ENCODE data around the gene FABP6. TPM values are rescaled to one million over a fixed set of nuclear protein-coding genes. Genes with fewer than 3 reads are reported as not detected.

The FABP6 gene
- total RNA-seq, 1 experiment from 2014 or later: 0.20 TPM

DNA sequence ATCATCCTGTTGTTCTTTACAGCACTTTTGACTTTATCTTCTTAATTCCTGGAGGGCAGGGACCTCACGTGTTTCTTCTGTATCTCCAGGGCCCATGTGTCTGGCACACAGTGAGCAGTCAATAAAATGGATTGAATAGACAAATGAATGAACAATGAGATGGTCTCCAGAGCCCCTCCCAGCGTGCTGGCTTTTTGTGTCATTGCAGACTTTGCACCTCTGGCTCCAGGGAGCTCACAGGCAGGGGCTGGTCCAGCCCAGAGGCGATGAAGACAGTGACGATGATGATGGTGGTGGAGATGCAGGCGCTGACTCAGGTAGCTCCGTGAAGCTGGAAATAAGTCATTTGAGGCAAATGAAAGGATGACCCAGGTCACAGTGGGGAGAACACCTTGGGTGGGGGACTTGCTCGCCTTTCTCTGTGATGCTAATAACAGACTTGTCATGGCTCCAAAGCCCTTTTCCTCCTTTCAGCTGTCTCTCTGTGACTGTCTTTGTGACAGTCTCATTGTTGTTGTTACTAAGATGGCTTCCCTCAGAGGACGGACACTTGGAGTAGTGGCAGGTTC is 30.4 kb upstream of the FABP6 start:
- Histone ChIP-seq H3K4me1 (peaks cover 7% of the 10 kb centered on the region), H3K27ac (no peak overlapping the region), H3K36me3 (no peaks in the 10 kb centered on the region), H3K27me3 (no peaks in the 10 kb centered on the region), H3K9me3 (replicated peaks) (no peaks in the 10 kb centered on the region), H3K4me3 (peak overlapping the region; percentile 66)
- DNase-seq: no peak

DNA sequence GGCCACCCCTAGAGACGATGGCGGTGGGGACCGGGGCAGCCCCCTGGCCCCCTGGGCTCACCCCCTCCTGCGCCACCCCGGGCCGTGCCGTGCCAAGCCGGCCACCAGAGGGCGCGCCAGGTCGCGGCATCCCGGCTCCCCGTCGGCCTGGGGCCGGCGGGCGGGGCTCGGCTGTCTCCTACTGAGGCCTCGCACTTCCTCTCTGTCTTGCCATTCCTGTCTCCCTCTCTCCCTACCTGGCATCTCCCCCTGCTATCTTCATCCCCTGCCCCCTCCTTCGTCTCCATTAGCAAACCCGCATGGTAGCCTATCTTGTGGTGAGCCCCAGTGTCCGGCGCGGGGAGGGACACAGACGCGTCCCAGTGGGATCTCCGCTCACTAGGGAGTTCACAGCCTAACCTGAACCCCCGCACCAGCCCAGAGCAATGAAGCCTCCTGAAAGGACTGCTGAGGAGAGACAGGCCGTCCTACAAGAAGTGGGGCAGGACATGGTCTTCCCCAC is 29.8 kb upstream of the FABP6 start:
- no peak overlapping the region for H3K27ac ChIP-seq
- no peaks in the 10 kb centered on the region for H3K27me3 ChIP-seq
- peaks cover 7% of the 10 kb centered on the region for H3K4me1 ChIP-seq
- DNase-seq: peak; percentile 64 to 81
- peak overlapping the region; percentile 66 for H3K4me3 ChIP-seq
- no peaks in the 10 kb centered on the region for H3K9me3 ChIP-seq (replicated peaks)
- H3K36me3 ChIP-seq: no peaks in the 10 kb centered on the region

DNA sequence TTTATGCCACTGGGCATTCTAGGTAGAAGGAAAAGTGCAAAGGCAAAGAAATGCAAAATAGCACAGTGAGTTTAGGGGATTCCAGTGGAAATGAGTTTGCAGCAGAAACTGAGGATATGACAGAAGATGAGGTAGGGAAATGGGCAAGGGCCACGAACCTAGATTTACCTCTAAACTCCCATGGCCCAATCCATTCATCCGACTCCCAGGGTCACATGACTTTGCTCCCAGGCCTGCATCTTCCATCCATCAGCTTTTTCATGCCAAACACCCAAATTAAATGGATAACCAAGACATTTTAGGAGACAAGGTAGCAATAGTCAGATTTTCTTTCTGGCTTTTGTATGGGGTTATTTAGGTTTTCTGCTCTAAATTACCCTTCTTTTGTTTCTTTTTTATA is 22.2 kb upstream of the FABP6 start:
- Histone ChIP-seq H3K9me3 (replicated peaks) (no peaks in the 10 kb centered on the region), H3K36me3 (no peaks in the 10 kb centered on the region), H3K4me1 (no peaks in the 10 kb centered on the region), H3K27me3 (no peaks in the 10 kb centered on the region), H3K4me3 (no peak overlapping the region), H3K27ac (no peak overlapping the region)
- DNase-seq: no peak

DNA sequence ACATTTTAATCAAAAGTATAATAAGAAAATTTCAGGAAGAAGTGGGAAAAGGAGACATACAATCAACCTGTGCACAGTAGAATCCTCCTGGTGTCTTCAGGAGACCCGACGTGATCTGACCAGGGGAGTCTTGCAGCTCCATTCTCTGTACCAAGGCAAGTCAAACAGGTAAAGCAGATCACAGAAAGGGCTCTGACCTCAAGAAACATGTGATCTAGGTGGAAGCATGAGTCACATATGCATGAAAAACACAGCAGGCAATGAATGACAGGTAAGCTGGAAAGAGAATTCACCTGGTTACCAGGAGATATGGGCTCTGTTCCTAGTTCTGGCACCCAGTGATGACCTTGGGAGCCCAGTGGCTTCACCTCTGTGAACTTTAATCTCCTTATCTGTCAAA is 19.4 kb upstream of the FABP6 start:
- H3K27me3 ChIP-seq: no peaks in the 10 kb centered on the region
- no peaks in the 10 kb centered on the region for H3K4me1 ChIP-seq
- DNase-seq: no peak
- H3K4me3 ChIP-seq: no peak overlapping the region
- no peaks in the 10 kb centered on the region for H3K36me3 ChIP-seq
- H3K27ac ChIP-seq: no peak overlapping the region
- no peaks in the 10 kb centered on the region for H3K9me3 ChIP-seq (replicated peaks)

DNA sequence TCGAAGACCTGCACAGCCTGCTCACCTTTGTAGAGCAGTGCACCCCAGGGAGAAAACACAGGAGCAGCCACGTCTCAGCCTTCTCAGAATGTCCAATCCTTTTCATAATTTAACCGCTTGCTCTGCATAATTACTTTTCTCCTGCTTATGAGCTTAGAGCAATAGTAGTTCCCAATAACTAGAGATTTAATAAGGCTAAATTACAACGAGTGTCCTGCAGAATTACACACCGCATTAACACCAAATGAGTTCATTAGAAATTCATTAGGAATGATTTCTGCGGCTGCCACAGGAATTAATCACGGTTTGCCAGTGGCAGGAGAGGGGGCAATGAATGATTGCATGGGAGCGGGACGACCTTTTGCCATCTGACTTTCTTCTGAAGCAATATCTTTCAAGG is 18.7 kb upstream of the FABP6 start:
- no peak for DNase-seq
- no peak overlapping the region for H3K27ac ChIP-seq
- no peaks in the 10 kb centered on the region for H3K27me3 ChIP-seq
- no peaks in the 10 kb centered on the region for H3K36me3 ChIP-seq
- H3K4me3 ChIP-seq: no peak overlapping the region
- H3K4me1 ChIP-seq: no peaks in the 10 kb centered on the region
- no peaks in the 10 kb centered on the region for H3K9me3 ChIP-seq (replicated peaks)

DNA sequence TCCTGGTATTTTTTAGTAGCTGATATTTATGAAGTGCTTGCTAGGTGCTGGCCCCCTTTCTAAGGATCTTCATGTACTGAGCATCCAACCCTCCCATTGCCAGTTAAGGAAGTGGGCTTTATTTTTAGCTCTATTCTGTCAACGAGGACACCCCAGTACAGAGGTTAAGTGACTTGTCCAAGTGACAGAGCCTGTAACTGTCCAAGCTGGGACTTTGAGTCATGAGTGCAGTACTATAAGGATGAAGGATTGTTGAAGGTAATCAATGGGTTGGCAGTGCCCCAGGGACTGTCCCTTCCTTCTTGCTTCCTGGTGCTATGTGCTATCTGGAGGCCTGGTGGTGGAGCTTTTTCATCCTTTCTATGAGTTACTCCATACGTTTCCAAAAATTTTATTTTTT is 18.0 kb upstream of the FABP6 start:
- no peak for DNase-seq
- Histone ChIP-seq H3K9me3 (replicated peaks) (no peaks in the 10 kb centered on the region), H3K27ac (no peak overlapping the region), H3K27me3 (no peaks in the 10 kb centered on the region), H3K4me1 (no peaks in the 10 kb centered on the region), H3K36me3 (no peaks in the 10 kb centered on the region), H3K4me3 (no peak overlapping the region)

DNA sequence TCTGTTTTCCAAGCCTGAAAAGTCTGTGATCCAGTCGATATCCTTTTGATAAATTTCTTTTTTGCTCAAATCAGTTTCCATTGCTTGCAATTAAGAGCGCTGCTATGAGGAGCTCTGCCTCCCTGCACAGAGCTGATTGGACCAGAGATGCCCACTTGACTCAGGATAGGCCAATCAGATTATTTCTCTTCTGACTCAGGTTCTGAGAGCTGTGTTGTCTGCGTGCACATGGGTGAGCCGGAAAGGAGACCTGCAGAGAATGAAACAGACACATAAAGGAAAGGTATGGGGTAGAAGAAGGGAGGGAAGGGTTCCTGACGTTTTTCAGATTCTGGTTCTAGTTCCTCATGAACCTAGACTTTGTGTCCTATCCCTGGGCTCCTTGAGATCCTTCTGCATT is 15.8 kb upstream of the FABP6 start:
- no peaks in the 10 kb centered on the region for H3K27me3 ChIP-seq
- no peak overlapping the region for H3K4me3 ChIP-seq
- no peaks in the 10 kb centered on the region for H3K4me1 ChIP-seq
- H3K27ac ChIP-seq: no peak overlapping the region
- H3K9me3 ChIP-seq (replicated peaks): no peaks in the 10 kb centered on the region
- DNase-seq: peak in 1 of 2 experiments; percentile 38
- no peaks in the 10 kb centered on the region for H3K36me3 ChIP-seq

DNA sequence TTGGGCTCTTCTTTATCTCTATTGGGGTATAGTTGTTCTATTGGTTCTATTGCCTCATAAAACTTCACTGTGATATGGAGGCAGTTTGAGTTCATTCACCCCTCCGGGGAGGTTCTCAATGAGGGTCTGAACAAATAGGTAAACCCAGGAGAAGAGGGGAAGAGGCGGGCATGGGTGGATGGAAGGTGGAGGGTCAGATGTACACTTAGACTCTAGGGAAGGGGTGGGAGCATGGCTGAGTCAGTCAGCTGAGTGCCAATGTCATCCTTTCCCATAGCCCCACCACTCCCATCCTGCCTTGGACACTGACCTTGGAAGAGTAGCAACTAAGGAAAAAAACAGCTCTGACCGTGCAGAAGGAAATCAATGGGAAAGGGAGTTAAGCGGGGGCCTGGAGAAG is 9.9 kb upstream of the FABP6 start:
- Histone ChIP-seq H3K9me3 (replicated peaks) (no peaks in the 10 kb centered on the region), H3K4me1 (no peaks in the 10 kb centered on the region), H3K4me3 (no peak overlapping the region), H3K36me3 (no peaks in the 10 kb centered on the region), H3K27me3 (no peaks in the 10 kb centered on the region; the same call in 1 of the 2 replicates), H3K27ac (no peak overlapping the region)
- DNase-seq: no peak

DNA sequence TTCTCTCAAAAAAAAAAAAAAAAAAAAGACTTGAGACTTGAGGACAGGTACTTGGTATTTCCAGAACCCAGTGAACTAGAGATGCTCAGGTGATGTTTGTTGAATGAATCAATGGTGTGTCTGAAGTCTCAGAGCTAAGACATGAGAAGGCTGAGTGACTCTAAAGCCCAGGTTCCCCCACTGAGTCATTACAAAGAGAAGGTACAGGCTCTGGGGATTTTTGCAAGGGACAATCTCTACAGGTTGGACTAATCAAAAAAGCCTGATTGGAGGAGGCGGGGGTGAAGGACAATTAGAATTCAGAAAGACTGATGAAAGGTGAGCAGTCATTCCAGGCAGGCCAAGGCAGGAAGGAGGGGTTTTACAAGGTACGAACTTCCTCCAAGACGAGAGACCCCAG is 8.2 kb upstream of the FABP6 start:
- no peaks in the 10 kb centered on the region for H3K9me3 ChIP-seq (replicated peaks)
- no peak for DNase-seq
- no peaks in the 10 kb centered on the region for H3K4me1 ChIP-seq
- H3K27ac ChIP-seq: no peak overlapping the region
- no peaks in the 10 kb centered on the region; the same call in 1 of the 2 replicates for H3K27me3 ChIP-seq
- no peaks in the 10 kb centered on the region for H3K36me3 ChIP-seq
- H3K4me3 ChIP-seq: no peak overlapping the region

DNA sequence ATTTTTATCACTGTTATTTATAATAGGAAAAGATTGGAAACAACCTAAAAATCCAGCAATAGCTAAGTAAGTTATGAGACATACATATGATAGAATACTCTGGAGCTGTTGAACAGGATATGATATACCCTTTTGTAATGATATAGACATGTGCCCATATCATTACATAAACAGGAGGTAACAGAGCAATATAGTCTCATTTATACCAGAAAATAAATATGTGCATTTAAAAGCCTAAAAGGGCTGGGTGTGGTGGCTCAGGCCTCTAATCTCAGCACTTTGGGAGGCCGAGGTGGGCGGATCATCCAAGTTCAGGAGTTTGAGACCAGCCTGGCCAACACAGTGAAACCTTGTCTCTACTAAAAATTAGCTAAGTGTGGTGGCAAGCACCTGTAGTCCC is 2.3 kb upstream of the FABP6 start:
- H3K27me3 ChIP-seq: no peaks in the 10 kb centered on the region
- H3K27ac ChIP-seq: no peak overlapping the region
- H3K36me3 ChIP-seq: no peaks in the 10 kb centered on the region
- no peaks in the 10 kb centered on the region for H3K9me3 ChIP-seq (replicated peaks)
- no peak overlapping the region for H3K4me3 ChIP-seq
- DNase-seq: no peak
- no peaks in the 10 kb centered on the region for H3K4me1 ChIP-seq

DNA sequence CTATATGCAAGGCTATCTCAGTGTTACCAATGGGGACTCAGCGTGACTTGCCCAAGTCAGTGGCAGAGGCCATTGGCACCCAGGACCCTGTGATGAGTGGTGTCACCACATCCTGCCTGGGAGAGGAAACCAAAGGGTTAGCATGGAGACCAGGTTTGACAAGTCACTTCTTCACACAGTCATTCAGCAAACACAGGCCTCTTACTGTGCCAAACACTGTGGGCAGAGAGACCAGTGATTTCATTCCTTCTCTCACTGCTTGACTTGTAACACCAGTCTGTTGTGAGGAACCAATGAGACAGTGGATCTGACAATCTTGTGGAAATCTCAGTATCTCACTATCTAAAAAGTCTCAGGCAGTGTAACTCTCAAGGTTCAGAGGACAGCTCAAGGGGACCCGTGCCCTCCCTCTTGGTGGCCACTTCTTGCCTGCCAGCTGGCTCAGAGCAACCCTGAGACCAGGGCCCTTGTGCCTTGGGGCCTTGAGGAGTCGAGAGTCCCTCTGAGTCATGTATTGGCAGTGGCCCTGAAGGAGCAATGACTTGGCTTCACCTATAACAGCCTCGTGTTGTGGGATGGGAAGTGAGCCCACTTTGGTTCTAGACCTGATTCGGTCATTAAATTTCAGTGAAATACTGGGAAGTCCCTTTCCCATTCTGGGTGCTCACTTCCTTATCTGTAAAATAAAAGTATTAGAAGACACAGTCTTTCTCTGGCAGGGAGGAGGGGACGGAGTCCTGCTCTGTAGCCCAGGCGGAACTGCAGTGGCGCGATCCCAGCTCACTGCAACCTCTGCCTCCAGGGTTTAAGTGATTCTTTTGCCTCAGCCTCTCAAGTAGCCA is 1.6 kb downstream of the FABP6 start:
- Histone ChIP-seq H3K9me3 (replicated peaks) (no peaks in the 10 kb centered on the region), H3K4me3 (no peak overlapping the region), H3K27ac (no peak overlapping the region), H3K4me1 (no peaks in the 10 kb centered on the region), H3K27me3 (no peaks in the 10 kb centered on the region), H3K36me3 (no peaks in the 10 kb centered on the region)
- no peak for DNase-seq

DNA sequence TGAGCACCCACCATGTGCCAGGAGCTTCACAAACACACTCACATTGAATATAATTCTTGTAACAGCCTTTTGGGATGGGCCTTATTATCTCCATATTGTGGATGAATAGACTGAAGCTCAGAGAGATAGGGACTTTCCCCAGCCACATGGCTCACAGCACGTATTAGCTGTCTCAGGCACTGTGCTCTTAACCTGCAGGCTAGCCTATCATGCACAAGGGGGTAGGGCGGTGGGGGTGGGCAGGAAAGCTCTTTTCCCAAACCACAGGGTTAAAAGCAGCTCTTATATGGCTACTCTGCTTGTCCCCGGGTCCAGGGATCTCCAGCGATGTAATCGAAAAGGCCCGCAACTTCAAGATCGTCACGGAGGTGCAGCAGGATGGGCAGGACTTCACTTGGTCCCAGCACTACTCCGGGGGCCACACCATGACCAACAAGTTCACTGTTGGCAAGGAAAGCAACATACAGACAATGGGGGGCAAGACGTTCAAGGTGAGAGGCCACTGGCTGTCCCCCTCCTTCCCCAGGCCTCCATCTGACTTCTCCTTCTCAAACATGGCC is 2.6 kb downstream of the FABP6 start:
- no peak for DNase-seq
- no peak overlapping the region for H3K4me3 ChIP-seq
- no peaks in the 10 kb centered on the region for H3K27me3 ChIP-seq

DNA sequence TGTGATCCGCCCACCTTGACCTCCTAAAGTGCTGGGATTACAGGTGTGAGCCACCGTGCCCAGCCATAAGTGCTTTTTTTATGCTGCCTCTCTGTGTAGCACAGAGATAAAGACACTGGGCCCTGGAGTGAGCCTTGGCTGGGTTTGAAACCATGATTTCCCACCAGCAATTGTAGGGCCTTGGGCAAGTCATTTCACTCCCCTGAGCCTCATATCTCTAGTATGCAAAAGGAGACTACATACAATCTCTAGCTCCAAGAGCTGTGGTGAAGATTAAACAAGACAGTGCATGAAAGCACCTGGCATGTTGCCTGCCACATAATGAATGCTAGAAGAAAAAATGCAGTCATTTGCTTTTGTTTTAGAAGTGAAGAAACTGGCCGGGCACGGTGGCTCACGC is 3.9 kb downstream of the FABP6 start:
- H3K27me3 ChIP-seq: no peaks in the 10 kb centered on the region
- DNase-seq: no peak

More for the DNA sequence above, 2.6 kb downstream of the FABP6 start:
- Histone ChIP-seq H3K27ac (no peak overlapping the region), H3K4me1 (no peaks in the 10 kb centered on the region), H3K9me3 (replicated peaks) (no peaks in the 10 kb centered on the region), H3K36me3 (no peaks in the 10 kb centered on the region)

DNA sequence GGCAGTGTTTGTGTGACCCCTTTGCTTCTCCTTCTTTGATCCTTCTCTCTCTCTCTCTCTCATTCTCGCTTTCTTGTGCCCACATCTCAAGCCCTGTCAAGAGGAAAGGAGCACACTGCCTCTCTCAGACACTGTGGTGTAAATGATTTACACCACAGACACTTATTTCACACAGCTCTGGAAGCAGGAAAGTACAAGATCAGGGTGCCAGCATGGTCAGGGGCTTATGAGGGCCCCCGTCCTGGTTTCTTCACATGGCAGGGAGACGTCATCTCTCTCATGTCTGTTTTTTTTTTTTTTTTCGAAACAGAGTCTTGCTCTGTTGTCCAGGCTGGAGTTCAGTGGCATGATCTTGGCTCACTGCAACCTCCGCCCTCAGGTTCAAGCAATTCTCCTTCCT is 6.4 kb downstream of the FABP6 start:
- H3K36me3 ChIP-seq: no peaks in the 10 kb centered on the region
- H3K4me3 ChIP-seq: no peak overlapping the region
- no peak overlapping the region for H3K27ac ChIP-seq
- no peaks in the 10 kb centered on the region for H3K4me1 ChIP-seq
- H3K9me3 ChIP-seq (replicated peaks): no peaks in the 10 kb centered on the region
- no peak for DNase-seq
- H3K27me3 ChIP-seq: no peaks in the 10 kb centered on the region

More for the DNA sequence above, 3.9 kb downstream of the FABP6 start:
- H3K4me1 ChIP-seq: no peaks in the 10 kb centered on the region
- H3K4me3 ChIP-seq: no peak overlapping the region
- H3K36me3 ChIP-seq: no peaks in the 10 kb centered on the region
- no peak overlapping the region for H3K27ac ChIP-seq
- H3K9me3 ChIP-seq (replicated peaks): no peaks in the 10 kb centered on the region

DNA sequence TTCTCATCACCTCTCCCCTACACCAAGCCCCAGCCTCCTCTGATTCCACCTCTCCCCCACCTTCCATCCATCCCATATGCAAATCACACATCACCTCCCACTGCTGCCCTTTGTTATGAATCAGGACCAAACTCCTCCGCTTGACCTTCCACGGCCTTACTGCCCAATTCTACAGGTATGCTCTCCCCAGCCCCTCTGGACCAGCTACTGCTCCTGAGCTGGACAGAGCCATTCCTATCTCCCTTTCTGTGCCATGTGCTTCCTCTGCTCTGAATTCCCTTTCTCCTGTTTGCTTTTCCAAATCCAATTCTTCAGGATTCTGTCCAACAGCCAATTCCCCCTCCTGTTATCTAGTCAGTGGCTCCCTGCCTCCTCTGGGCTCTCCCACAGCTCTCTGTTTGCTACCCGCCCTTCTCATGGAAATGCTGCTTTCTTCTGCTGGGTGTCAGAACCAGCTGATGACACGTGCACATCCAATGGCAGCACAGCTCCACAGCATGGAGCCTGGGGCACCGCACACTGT is 8.3 kb downstream of the FABP6 start:
- H3K27ac ChIP-seq: no peak overlapping the region
- H3K4me1 ChIP-seq: no peaks in the 10 kb centered on the region
- no peaks in the 10 kb centered on the region for H3K27me3 ChIP-seq
- H3K4me3 ChIP-seq: no peak overlapping the region
- DNase-seq: no peak
- H3K36me3 ChIP-seq: no peaks in the 10 kb centered on the region
- no peaks in the 10 kb centered on the region for H3K9me3 ChIP-seq (replicated peaks)
